ENCODE measurements around the gene ADGRF5.

- TF ChIP-seq, protein P1, sequence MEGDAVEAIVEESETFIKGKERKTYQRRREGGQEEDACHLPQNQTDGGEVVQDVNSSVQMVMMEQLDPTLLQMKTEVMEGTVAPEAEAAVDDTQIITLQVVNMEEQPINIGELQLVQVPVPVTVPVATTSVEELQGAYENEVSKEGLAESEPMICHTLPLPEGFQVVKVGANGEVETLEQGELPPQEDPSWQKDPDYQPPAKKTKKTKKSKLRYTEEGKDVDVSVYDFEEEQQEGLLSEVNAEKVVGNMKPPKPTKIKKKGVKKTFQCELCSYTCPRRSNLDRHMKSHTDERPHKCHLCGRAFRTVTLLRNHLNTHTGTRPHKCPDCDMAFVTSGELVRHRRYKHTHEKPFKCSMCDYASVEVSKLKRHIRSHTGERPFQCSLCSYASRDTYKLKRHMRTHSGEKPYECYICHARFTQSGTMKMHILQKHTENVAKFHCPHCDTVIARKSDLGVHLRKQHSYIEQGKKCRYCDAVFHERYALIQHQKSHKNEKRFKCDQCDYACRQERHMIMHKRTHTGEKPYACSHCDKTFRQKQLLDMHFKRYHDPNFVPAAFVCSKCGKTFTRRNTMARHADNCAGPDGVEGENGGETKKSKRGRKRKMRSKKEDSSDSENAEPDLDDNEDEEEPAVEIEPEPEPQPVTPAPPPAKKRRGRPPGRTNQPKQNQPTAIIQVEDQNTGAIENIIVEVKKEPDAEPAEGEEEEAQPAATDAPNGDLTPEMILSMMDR (IDR thresholded peaks at IDR 0.05; ENCODE audit: poor library complexity): no peak
- TF ChIP-seq EZH2phosphoT487 (IDR thresholded peaks at IDR 0.05; ENCODE audit: low read depth, severe bottlenecking, unreplicated experiment): no peak
Observed at GRCh38 chr6:46954837-46955451, 33.2 kb upstream of the ADGRF5 start.

Measured in hepatocyte (in vitro differentiated cells).